ENCODE results near the gene PYGB. TPM values are rescaled to one million over a fixed set of nuclear protein-coding genes. Genes with fewer than 3 reads are reported as not detected.

The PYGB gene
- total RNA-seq, 1 experiment from 2014 or later, result 216 TPM

- Histone ChIP-seq H2AFZ (ENCODE audit: low read length) (no peak overlapping the region), H3K4me1 (ENCODE audit: insufficient read depth, low read length) (no peaks in the 10 kb centered on the region), H3K36me3 (ENCODE audit: low read depth, low read length) (peaks cover 17% of the 10 kb centered on the region; the same call in 1 of the 2 replicates), H3K27ac (ENCODE audit: low read length) (no peak overlapping the region), H3K9me3 (ENCODE audit: low read length) (no peaks in the 10 kb centered on the region), H3K9me2 (replicated peaks; ENCODE audit: low read length) (no peaks in the 10 kb centered on the region), H4K20me1 (ENCODE audit: low read length) (no peaks in the 10 kb centered on the region), H3K79me2 (ENCODE audit: low read length) (peaks cover 66% of the 10 kb centered on the region), H3K27me3 (ENCODE audit: low read length) (no peaks in the 10 kb centered on the region), H3K9ac (ENCODE audit: low read length) (no peak overlapping the region), H3K4me2 (ENCODE audit: low read length) (no peak overlapping the region), H3F3A (ENCODE audit: low read length, unreplicated experiment) (no peaks in the 10 kb centered on the region), H3K4me3 (ENCODE audit: low read length) (no peak overlapping the region)
- no peak for ATAC-seq
- TF ChIP-seq EZH2phosphoT487 (IDR thresholded peaks at IDR 0.05; ENCODE audit: borderline replicate concordance, low read length), result no peak
- no peak for TF ChIP-seq EZH2 (IDR thresholded peaks at IDR 0.05; ENCODE audit: low read length, unreplicated experiment)
- no peak for TF ChIP-seq CTCF (conservative IDR thresholded peaks at IDR 0.05; ENCODE audit: low read depth, low read length)
- no peak for DNase-seq
- CTCF ChIA-PET, result no interaction called here
- BruUV-seq (replicated peaks), result no TSS peak
- intact Hi-C loops (cut with micrococcal nuclease), result no loop called here
- POLR2A ChIA-PET (ENCODE audit: unreplicated experiment), result no interaction called here
Observed at GRCh38 chr20:25206548-25206947, 41.3 kb upstream of the PYGB start.

DNA sequence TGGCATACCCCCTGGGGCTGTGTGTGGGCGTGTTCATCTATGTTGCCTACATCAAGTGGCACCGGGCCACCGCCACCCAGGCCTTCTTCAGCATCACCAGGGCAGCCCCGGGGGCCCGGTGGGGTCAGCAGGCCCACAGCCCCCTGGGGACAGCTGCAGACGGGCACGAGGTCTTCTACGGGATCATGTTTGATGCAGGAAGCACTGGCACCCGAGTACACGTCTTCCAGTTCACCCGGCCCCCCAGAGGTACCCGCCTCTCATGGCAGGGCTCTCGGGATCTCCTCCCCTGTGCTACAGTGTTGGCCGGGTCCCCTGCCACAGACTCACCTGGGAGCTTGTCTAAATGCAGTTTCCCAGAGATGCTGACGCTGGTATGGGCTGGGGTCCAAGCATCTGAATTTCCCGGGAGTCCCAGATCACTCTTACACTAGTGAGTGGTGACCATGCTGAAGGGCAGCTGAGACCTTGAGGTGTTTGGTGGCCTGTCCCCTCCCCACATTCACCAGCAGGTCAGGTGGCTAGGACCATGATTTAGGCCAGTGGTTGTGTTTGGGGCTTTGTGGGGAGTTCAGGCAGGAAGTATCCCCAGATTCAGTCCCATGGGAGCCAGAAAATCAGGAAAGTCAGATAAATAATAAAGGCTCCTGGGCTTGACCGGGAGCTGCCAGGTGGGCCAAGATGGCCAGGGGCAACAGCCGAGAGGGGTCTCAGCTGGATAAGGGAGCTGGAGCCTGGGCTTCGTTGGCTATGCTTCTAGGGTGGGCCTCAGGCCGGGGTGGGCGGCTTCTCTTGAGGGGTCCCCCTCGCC lies 40.5 kb upstream of the PYGB start:
- no peak for TF ChIP-seq EZH2 (IDR thresholded peaks at IDR 0.05; ENCODE audit: low read length, unreplicated experiment)
- TF ChIP-seq EZH2phosphoT487 (IDR thresholded peaks at IDR 0.05; ENCODE audit: borderline replicate concordance, low read length), result no peak
- no peak for TF ChIP-seq CTCF (conservative IDR thresholded peaks at IDR 0.05; ENCODE audit: low read depth, low read length)
- Histone ChIP-seq H3K4me2 (ENCODE audit: low read length) (no peak overlapping the region), H3K4me3 (ENCODE audit: low read length) (no peak overlapping the region), H3K27ac (ENCODE audit: low read length) (no peak overlapping the region), H3K36me3 (ENCODE audit: low read depth, low read length) (peaks cover 25% of the 10 kb centered on the region; the same call in 1 of the 2 replicates), H3K9me3 (ENCODE audit: low read length) (no peaks in the 10 kb centered on the region), H3K79me2 (ENCODE audit: low read length) (peaks cover 57% of the 10 kb centered on the region), H3K9ac (ENCODE audit: low read length) (no peak overlapping the region), H2AFZ (ENCODE audit: low read length) (no peak overlapping the region), H3F3A (ENCODE audit: low read length, unreplicated experiment) (no peaks in the 10 kb centered on the region), H3K27me3 (ENCODE audit: low read length) (no peaks in the 10 kb centered on the region), H3K9me2 (replicated peaks; ENCODE audit: low read length) (no peaks in the 10 kb centered on the region), H3K4me1 (ENCODE audit: insufficient read depth, low read length) (no peaks in the 10 kb centered on the region), H4K20me1 (ENCODE audit: low read length) (no peaks in the 10 kb centered on the region)
- DNase-seq, result no peak
- intact Hi-C loops (cut with micrococcal nuclease), result no loop called here
- no TSS peak for BruUV-seq (replicated peaks)
- POLR2A ChIA-PET (ENCODE audit: unreplicated experiment), result no interaction called here
- CTCF ChIA-PET, result no interaction called here
- ATAC-seq, result no peak

DNA sequence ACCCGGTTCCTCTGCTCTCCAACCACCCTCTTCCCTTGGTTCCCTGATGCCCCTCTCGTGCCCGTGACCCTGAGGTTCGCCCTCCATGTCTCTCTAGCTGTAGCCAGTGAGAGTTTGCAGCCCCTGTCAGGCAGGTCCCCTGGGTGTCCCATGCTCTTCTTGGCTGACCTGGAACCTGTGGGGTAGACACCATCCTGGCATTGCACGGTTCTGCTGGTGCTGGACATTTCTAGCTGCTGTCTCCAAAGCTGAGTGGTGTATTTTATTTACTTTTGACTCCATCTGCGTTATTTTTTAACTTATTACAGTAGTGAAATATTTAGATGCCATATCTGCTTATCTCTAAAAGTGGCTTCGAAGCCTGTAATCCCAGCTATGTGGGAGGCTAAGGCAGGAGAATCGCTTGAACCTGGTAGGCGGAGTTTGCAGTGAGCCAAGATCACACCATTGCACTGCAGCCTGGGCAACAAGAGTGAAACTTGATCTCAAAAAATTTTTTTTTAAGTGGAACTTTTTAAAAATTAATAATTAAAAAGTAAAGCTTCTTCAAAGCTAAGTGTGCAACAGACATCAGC lies 39.8 kb upstream of the PYGB start:
- ChIA-PET POLR2A (ENCODE audit: unreplicated experiment) (interaction anchor here (0.6 kb wide), 1 partner anchor 169 kb away, joined by 4 read pairs; no protein-coding TSS in a partner anchor), CTCF (no interaction called here)
- H3F3A ChIP-seq (ENCODE audit: low read length, unreplicated experiment), result no peaks in the 10 kb centered on the region
- no peaks in the 10 kb centered on the region for H3K27me3 ChIP-seq (ENCODE audit: low read length)
- no TSS peak for BruUV-seq (replicated peaks)
- no peaks in the 10 kb centered on the region for H4K20me1 ChIP-seq (ENCODE audit: low read length)
- no peak overlapping the region for H2AFZ ChIP-seq (ENCODE audit: low read length)
- H3K4me2 ChIP-seq (ENCODE audit: low read length), result no peak overlapping the region
- H3K27ac ChIP-seq (ENCODE audit: low read length), result no peak overlapping the region
- DNase-seq (no peak), ATAC-seq (no peak)
- peaks cover 28% of the 10 kb centered on the region; the same call in 1 of the 2 replicates for H3K36me3 ChIP-seq (ENCODE audit: low read depth, low read length)
- H3K4me3 ChIP-seq (ENCODE audit: low read length), result no peak overlapping the region
- H3K4me1 ChIP-seq (ENCODE audit: insufficient read depth, low read length), result no peaks in the 10 kb centered on the region
- H3K9me3 ChIP-seq (ENCODE audit: low read length), result no peaks in the 10 kb centered on the region
- H3K9ac ChIP-seq (ENCODE audit: low read length), result no peak overlapping the region
- H3K79me2 ChIP-seq (ENCODE audit: low read length), result peaks cover 51% of the 10 kb centered on the region
- intact Hi-C loops (cut with micrococcal nuclease), result no loop called here
- TF ChIP-seq EZH2 (IDR thresholded peaks at IDR 0.05; ENCODE audit: low read length, unreplicated experiment), result no peak
- no peak for TF ChIP-seq EZH2phosphoT487 (IDR thresholded peaks at IDR 0.05; ENCODE audit: borderline replicate concordance, low read length)
- no peak for TF ChIP-seq CTCF (conservative IDR thresholded peaks at IDR 0.05; ENCODE audit: low read depth, low read length)
- no peaks in the 10 kb centered on the region for H3K9me2 ChIP-seq (replicated peaks; ENCODE audit: low read length)

Measured in PC-3 (cell line).